C4-2B (cell line): ENCODE measurements around the gene AFAP1.
A peak's percentile ranks its signal among the peaks of the same experiment; 100 is the strongest.

Experiments used
- ZFX ChIP-seq: fragments of 450-650 bp; IDR thresholded peaks from 2 replicates; pipeline ENCODE4 v1.6.1; 2017
- TF ChIP-seq, protein P1 (sequence below): fragments of 450-650 bp; conservative IDR thresholded peaks from 2 replicates; pipeline ENCODE4 v1.5.1; 2017; ENCODE audit warnings: mild to moderate bottlenecking

DNA sequence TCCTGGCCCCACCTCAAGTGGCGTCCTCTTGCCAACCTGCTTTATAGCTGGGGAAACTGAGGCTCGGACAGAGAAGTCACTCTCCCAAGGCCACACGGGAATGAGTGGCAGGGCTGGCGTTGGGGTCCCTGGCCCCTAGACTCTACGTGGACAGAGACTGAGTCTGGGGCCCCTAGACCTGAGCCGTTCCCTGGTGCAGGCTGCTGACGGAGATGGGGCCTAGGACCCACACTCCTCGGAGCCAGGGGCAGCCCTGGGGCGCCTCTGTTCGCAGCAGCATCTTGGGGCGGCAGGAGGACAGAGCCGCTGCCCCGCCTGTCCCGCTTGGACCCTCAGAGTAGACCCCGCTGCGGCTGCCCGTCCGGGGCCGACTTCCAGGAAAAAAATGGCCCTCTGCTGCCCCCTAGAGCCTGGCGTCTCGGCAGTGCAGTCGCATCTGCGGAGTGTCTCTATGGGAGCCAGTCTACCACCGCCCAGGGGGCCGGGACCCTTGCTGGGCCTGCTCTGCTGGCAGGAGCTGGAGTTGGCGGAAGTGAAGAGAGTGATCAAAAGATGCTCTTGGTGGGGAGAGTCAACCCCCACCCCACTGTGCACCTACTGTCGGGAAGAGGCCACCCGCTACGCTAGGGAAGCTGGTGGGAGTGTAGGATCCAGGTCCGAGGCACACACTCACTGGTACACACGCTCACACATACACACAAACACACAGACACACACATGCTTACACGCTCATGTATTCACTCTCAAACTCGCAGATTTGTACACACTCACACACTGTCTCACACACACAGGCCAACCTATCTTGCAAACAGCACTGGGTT lies 220.1 kb downstream of the AFAP1 start:
- TF ChIP-seq, protein P1, sequence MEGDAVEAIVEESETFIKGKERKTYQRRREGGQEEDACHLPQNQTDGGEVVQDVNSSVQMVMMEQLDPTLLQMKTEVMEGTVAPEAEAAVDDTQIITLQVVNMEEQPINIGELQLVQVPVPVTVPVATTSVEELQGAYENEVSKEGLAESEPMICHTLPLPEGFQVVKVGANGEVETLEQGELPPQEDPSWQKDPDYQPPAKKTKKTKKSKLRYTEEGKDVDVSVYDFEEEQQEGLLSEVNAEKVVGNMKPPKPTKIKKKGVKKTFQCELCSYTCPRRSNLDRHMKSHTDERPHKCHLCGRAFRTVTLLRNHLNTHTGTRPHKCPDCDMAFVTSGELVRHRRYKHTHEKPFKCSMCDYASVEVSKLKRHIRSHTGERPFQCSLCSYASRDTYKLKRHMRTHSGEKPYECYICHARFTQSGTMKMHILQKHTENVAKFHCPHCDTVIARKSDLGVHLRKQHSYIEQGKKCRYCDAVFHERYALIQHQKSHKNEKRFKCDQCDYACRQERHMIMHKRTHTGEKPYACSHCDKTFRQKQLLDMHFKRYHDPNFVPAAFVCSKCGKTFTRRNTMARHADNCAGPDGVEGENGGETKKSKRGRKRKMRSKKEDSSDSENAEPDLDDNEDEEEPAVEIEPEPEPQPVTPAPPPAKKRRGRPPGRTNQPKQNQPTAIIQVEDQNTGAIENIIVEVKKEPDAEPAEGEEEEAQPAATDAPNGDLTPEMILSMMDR, result peak; percentile 86
- no peak for TF ChIP-seq ZFX
